Measurements from ENCODE around the gene HSPA9. TPM values are rescaled to one million over a fixed set of nuclear protein-coding genes. Genes with fewer than 3 reads are reported as not detected.

HSPA9 gene
- total and polyA plus RNA-seq, 2 of the 8 experiments (the other 6 are each of a cell fraction or from before 2014, with no cell fraction given), result 191 to 395 TPM

GRCh38 chr5:138596105-138596881 lies 21.1 kb upstream of the HSPA9 start (continued):
- TF ChIP-seq NRF1 (IDR thresholded peaks at IDR 0.05; ENCODE audit: low read depth, low read length) (no peak), CBX8 (IDR thresholded peaks at IDR 0.05; ENCODE audit: borderline replicate concordance, low read depth, low read length) (no peak), TEAD4 (IDR thresholded peaks at IDR 0.05; ENCODE audit: low read depth, low read length) (no peak), ATF3 (IDR thresholded peaks at IDR 0.05; ENCODE audit: insufficient read depth, low read depth, low read length) (no peak), KDM1A (IDR thresholded peaks at IDR 0.05; ENCODE audit: borderline replicate concordance, low read length) (no peak), YY1 (IDR thresholded peaks at IDR 0.05; ENCODE audit: low read depth, low read length) (no peak), ASH2L (IDR thresholded peaks at IDR 0.05; ENCODE audit: low read length) (no peak)
